Islet precursor cell (in vitro differentiated cells): ENCODE measurements around the gene DSN1.
"Not testable (repeated sequence)": the region's sequence is repeated elsewhere in the genome, so short reads cannot be mapped to it uniquely, and the experiment has no call there.

Experiments
- DNase-seq: peaks from one replicate; pipeline ENCODE4 v3.0.0-alpha.2; 2018

The DSN1 gene, protein sequence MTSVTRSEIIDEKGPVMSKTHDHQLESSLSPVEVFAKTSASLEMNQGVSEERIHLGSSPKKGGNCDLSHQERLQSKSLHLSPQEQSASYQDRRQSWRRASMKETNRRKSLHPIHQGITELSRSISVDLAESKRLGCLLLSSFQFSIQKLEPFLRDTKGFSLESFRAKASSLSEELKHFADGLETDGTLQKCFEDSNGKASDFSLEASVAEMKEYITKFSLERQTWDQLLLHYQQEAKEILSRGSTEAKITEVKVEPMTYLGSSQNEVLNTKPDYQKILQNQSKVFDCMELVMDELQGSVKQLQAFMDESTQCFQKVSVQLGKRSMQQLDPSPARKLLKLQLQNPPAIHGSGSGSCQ

DNA sequence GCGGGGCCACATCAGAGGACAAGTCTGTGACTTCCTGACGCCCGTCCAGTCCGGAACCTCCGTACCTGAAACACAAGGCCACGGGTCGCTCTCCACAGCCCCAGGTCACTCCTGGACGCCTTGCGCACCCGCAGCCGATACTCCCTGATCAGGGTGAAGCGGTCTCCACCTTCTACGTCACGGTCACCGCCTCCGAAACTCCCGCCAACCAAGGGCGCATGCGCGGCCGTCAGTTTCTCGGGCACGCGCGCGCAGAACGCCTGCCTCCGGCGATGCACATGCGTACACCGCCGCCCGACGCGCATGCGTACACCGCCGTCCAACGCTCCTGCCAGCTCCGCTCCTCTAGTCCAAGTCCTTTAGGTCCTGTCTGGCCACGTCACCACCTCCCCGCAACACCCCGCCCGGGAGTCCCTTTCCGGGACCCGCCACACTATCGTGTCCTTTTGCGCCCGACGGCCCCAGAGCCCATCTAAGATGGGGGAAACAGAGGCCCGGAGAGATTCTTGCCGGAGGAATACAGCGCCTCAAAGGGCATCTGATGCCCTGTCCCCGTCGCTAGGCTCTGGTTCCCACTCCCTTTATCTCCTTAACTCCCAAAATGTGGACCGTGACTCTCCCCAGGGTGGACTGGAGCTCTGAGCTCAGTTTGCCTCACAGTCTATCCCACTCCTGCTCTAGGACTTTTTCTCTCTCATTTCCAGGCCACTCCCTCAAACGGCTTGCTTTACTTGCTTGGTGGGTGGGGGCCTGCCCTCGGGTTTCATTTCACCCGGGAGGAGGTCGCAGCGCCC, at the start of gene DSN1:
Gene DSN1, minus strand, starts transcription at position 167 of the 794 bp plus-strand sequence. CDS start 2,305 bp downstream, outside the sequence.
- DNase-seq, result peak; percentile 99

DNA sequence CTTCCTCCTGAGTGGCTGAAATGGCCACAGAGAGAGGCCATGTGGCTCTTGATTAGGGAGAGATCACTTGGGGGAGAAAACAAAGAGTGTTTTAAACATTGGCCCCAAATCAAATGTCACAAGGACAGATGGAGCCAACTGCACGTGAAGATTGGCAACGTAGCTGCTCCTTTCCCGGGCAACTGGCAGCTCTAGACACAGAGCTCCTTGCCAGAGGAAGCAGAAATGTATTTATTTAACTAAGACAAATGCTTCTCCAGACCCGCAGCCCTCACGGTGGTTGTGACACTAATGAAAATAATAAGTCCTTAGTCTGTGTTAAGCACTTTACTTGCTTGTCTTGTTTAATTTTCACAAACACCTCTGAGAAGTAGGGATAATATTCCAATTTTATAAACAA, 49.6 kb upstream of the DSN1 start:
- DNase-seq, result no peak

DNA sequence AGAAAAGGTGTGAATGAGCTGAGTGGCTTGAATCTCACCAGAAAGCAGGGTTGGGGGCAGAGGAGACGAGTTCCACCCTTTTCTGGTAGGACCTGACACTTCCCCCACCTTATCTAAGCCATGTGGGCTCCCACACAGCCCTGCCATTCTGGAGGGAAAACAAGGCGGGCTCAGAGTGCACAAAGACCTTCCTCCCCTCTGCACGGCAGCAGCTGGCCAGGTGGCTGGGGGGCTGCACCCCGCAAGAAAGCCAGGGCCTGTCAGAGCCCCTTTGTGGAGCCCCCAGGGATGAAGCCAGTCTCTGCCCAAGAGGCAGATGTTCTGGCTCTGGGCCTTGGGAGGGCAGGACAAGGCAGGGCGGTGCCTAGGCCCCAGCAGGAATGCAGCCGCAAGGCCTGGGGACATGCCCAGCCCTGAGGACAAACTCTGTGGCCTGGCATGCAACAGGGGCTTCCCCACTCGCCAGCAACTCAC, 48.4 kb upstream of the DSN1 start:
- DNase-seq, result no peak

DNA sequence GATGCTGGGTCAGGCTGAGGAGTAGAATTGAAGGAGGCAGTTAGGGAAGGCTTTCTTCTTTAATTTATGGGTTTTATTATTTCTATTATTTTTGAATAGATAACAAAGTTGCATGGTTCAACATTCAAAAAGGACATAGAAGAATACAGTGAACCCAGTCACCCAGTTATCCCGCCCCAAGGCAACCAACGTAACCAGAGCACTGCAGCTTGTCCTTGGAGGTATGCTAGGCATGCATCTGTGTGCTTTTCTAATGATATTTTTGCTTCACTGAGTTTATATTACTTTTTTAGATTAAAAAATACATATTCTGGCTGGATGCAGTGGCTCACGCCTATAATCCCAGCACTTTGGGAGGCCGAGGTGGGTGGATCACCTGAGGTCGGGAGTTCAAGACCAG, 47.4 kb upstream of the DSN1 start:
- no peak for DNase-seq

DNA sequence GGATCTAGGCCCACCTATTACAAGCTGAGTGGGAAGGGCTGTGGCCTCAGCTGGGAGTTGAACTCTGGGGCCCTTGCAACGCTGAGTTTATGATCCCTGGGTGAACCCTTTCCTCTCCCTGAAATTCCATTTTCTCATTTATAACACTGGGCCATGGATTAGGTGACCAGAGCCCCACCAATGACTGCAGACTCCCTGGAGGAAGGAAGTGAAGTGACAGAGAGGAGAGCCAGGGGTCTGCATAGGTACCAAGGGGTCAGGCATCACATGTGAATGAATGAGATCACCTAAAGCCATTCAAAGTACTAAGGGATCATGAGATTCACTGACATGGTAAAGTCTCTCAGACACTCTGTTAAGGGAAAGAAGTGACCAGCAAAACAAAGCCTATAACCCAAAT, 46.5 kb upstream of the DSN1 start:
- DNase-seq, result no peak

DNA sequence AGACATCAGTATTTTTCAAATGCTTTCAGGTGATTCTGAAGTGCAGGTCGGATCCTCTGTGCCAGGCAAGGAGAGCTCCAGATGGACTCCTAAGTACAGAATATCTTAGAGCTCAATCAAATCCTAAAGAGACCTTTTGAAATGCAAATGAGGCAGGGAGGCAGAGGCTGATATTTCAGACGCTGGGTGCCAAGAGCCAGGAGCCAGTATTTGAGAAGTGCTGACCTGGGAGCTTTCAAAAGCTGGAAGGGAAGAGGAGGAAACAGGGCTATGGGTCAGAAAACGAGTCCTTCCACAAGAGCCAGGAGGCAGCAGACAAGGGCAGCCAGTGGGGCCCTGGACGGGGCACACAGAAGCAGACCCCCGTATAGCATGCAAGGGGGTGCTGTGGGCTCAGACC, 46.1 kb upstream of the DSN1 start:
- DNase-seq, result no peak

DNA sequence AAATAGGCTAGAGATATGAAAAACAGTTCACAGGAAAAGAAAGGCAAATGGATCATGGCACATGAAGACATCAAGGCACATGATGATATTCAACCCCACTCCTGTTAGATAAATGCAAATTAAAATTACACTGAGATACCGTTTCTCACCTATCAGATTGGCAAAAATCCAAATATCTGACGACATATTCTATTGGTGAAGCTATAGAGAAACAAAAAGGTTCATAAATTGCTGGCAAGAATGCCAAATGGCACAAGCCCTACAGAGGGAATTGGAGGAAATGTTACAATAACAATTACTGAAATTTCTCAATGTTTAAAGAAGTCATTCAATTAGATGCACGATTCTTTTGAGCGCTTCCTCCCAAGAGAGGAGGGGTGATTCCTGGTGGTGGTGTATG, 45.3 kb upstream of the DSN1 start:
- DNase-seq, result no peak

DNA sequence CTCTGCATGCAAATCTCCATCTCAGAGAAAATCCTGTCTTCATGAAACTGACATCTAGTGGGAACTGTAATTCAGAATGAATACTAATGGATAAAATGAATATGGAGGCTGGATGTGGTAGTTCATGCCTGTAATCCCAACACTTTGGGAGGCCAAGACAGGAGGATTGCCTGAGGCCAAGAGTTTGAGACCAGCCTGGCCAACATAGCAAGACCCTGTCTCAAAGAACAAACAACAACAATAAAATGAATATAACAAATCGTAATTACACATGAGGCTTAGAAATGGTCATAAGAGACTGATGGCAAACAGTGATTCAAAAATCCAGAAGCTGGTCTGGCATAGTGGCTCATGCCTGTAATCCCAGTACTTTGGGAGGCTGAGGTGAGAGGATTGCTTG, 44.6 kb upstream of the DSN1 start:
- DNase-seq, result no peak

DNA sequence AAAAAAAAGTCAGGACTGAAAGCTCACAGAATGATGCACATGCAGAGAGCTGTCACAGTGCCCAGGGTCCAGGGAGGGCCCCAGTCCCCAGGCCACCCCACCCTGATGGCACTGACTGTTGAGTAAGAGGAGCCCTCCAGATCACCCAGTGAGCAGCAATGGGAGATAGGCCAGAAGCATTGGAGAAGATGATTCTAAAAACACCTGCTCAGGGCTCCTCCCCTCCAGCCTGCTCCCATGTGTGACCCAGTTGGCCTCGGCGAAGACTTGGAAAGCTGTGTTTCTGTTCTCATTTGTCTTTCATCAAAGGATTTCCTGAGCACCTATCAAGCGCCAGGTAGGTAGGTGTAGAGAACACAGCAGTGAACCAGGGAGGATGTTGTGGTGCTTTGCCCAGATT, 43.9 kb upstream of the DSN1 start:
- no peak for DNase-seq

DNA sequence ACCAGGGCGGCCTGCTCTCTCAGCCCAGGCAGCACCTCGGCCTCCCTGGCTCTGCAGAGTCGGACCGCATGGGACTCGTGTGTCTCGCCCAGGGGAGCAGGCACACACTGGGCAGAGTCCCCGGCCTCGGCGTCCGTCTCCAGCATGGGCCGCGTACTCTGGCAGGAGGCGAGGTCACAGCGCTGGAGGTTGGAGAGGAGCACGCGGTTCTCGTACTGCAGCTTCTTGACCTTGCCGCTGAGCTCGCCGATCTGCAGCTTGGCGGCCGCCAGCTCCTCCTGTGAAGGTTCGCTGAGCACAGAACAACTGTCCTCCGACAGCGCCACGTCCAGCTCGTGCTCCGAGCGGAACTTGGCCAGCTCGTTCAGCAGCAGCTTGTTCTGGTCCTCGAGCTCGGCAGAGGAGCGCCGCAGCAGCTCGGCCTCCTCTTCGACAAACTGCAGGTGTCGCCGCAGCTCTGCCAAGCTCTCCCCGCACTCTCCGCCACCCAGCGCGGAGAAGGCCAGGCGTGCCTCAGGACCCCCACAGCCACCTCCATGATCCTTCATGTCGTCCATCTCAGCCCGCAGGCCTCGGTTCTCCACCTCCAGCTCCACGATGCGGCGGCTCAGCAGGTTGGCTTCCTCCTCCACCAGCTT, 42.0 kb upstream of the DSN1 start:
- no peak for DNase-seq

DNA sequence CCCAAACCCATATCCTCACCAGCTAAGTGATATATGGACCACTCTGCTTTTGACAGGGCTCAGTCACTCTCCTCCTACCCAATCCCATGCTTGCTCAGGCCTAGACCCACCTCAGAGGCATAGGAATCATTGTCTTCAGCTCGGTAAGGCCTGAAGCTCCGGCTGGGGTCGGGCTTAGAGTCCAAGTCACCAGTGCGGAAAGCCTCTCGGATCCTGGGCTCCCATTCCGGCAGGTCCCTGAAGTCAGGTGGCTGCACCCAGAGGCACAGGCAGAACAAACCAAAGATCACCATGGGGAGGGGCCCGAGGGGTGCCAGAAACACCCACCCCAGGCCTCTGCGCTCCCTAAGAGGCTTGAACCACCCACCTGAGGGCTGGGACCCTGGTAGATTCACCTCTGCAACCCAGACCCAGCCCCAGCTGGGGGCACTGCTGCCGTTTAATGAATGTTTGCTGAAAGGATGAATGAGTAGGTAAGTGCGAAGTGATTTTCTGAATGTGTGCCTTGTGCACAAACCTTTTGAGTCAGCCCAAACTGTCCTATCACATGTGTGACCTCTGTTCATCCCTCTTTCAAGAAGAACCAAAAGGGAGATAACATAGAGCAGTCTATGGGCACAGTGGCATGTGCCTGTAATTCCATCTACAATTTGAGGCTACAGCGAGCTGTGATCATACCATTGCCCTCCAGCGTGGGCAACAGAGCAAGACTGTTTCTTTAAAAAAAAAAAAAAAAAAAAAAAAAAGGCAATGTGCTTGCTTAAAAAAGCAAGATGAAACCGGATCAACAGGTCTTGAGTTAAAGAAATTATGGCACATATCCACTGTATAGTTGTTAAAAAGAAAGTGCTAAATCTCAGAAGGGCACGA, 39.3 kb upstream of the DSN1 start:
- DNase-seq, result no peak

DNA sequence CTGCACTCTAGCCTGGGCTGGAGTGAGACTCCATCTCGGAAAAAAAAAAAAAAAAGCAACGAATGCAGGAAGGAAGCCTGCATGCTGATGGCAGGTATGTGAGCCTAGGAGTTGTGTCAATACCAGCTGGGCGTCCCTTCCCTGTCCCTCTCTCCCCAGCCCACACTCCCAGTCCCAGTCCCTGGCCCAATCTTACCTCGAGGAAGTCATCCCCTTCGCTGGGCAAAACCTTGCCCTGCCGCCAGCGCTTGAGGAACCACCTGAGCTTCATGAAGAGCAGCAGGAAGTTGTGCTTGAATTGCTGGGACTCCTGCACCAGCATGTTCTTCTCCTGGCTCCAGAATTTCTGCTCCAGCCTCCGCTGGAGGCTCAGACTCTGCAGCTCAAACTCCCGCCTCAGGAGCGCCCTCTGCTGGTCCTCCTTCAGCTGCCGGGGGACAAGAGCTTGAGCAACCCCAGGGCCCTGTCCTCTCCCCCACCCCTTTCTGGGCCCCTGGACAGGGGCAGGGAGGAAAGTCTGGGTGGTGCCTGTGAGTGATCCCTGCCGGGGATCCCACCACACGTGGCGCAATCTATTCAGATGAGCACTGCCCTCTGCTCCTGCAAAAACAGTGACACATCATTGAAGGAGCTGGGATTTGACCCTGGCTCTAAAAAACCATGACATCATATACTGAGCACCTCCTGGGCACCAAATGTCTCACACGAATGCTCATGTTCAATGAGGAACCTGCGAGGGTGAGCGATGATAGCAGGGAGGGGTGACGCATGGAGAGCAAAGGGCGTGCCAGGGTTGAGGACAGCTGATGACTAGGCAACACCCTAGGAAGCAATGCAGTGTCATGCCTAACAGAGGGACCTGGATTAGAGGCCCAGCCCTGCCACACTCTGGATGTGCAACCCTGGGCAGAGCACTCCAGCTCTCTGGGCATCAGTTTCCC, 35.0 kb upstream of the DSN1 start:
- DNase-seq, result peak; percentile 75

DNA sequence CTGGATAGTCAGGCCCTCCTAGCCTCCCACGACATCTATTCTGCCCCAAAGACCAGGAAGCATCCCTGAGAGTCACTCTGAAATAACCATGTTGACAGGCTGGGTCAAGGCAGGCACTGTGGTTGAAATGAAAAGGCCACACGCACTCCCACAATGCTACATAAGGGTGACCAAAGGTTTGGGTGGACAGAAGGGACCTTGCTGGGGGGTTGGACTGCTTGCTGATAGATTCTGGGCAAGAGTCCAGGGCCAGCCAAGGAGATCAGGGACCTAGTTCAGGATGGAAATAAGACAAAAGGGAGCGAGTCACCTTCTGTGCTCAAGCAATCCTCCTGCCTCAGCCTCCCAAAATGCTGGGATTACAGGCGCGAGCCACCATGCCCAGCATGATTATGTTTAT, 32.5 kb upstream of the DSN1 start:
- no peak for DNase-seq

DNA sequence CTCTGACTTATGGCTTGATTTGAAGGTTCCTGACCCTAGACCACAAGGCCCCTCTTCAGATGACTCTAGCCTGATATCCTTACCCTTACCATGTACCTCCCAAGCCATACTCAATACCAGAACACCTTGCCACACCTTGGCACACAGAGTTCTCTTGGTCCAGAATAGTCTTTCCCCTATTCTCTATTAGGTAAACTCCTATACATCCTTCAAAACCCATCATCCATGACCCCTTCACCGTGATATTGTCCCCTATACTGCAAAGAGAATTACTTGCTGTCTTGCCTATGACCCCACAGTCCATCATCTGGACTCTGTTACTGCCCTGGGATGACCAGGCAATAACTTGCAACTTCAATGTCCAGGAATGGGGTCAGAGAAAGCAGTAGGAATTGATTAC, 31.8 kb upstream of the DSN1 start:
- no peak for DNase-seq

DNA sequence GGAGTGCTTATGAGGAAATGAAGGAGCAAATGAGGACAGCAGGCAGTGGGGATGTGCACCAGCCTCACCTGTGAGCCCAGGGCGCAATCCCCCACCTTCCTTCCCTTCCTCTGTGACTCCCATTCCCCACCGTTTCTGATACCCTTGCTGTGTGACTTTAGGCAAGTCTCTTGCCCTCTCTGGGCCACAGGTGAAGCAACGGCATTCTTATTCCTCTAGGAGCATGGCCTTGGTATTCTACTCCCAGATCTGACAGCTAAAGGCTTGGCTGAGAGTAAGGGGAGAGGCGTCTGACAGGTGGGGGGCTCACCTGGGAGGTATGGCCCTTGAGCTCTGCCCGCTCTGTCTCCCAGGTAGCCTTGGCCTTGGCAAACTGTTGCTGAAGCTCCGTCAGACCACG, 30.9 kb upstream of the DSN1 start:
- no peak for DNase-seq

DNA sequence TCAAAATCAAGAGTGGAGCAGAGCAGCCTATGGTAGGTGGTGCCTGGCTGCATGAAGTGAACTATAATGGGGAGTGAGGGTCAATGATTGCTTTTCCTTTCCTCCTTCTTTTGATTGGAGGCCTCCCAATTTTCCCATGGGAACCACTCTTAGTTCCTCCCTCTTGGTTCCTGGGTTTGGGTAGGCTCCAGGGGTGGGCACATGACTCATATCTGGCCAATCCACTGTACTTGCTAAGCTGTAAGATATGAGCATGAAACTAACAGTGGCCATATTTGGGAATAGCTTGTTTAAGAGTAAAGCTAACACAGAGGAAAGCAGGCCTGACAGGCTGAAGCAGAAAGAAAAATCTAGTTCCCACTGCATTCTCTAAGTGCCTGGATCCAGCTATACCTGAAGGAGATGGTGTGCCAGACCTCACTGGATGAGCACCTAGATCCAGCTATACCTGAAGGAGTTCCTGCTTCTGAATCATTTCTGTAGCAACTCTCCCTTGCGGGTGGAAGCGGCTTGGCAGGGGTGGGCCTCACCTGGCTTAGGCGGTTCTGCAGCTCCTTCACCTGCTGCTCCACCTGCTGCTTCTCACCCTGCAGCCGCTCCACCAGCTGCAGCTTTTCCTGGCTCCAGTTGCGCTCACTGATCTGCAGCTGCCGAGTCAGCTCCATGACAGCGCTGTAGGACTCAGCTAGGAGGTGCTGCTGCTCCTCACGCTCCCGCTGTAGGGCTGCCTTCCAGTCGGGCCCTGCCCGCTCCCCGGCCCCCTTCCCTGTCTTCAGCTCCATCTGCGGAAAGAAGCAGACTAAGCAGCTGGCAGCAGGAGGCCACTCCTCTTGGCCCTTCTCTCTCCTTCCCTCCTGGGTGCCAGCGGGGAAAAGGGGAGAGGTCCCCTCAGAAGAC, 29.0 kb upstream of the DSN1 start:
- DNase-seq, result no peak

DNA sequence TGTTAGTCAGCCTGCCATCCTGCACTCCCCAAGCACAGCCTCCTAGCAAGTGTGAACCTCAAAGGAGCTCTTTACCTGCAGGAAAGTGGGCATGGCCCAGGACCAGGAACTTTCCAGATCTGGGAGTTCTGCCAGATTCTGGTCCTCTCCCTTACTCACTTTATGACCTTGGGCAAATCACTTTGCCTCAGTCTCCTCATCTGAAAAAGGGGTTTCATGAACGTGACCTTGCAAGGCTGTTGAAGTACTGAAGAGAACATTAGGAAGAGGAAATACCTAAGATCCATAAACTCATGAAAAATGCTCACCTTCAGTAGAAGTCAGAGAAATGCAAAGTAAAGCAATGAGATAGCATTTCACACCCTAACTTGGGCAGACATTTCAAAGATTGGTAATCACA, 26.8 kb upstream of the DSN1 start:
- DNase-seq, result no peak

DNA sequence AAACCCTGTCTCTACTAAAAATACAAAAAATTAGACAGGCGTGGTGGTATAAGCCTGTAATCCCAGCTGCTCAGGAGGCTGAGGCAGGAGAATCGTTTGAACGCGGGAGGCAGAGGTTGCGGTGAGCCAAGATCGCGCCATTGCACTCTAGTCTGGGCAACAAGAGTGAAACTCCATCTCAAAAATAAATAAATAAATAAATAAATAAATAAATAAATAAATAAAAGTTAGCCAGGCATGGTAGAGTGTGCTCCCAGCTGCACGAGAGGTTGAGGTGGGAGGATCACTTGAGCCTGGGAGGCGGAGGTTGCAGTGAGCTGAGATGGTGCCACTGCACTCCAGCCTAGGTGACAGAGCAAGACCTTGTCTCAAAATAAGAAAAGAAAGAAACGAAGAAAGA, 25.8 kb upstream of the DSN1 start:
- DNase-seq, result not testable (repeated sequence)

DNA sequence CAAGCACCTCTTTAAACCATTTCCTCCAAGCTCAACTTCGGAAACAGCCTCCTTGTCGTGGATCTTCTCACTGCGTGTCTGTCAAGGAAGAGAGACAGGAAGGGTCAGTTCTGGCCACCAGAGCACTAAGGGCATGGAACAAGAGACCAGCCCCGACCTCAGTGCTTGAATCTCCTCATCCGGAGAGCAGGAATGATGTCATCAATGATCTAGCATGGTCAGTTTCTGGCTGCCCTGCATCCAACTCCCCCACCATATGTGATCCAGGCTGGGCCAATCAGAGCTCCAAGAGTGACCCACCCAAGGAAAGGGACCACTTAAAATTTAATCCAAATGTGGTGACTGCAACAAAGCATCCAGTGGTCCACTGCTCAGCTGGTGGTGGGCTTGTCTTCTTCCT, 23.3 kb upstream of the DSN1 start:
- DNase-seq, result no peak

DNA sequence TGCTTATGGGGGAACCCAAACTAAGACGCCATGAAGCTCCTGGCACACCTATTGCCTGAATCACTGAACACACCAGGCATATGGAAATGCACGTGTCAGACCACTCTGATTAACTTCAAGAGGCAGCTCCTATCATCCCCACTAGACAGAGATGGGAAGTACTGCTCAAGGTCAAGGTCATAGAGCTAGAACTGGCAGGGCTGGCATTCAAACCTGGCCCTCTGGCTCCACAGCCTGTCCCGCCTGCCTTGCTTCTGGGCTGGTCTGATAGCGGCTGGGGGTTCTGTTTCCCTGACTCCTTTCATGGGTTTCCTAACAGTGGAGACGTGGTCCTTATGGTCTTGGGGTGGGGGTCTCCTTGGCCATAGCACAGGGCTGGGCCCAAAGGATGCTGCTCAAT, 22.6 kb upstream of the DSN1 start:
- DNase-seq, result no peak

DNA sequence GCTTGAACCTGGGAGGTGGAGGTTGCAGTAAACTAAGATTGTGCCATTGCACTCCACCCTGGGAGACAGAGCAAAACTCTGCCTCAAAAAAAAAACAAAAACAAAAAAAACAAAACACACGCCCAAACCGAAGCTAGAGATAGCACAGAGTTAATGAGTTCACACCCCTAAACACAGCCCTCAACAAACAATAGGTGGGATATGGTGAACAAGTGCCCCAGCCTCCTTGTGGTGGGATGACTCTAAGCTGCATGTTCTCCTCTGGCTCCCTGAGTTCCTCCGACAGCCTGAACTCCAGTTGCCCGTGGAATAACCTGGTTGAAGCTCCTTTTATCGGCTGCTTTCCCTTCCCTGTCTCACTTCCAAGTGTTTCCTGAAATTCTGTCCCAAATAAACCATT, 22.1 kb upstream of the DSN1 start:
- DNase-seq, result no peak
